Neural progenitor cell (in vitro differentiated cells): ENCODE data around the gene PNPLA5. TPM values are rescaled to one million over a fixed set of nuclear protein-coding genes. Genes with fewer than 3 reads are reported as not detected.

Experiments
- DNase-seq: peaks from one replicate; pipeline ENCODE4 v3.0.0-alpha.2; 2016; ENCODE audit warnings: low spot score
- H2AFZ ChIP-seq: fragments of 200-600 bp; sonication (generic); replicated peaks from 2 replicates; pipeline ENCODE4 v1.6.1; 2016; ENCODE audit warnings: antibody characterized with exemption
- H3F3A ChIP-seq: fragments of 200-600 bp; sonication (generic); 2 replicates; pipeline ENCODE4 v1.6.1; 2016; ENCODE audit warnings: antibody characterized with exemption, low read depth
- H3K27ac ChIP-seq: fragments of 200-600 bp; sonication (generic); 2 replicates; pipeline ENCODE4 v1.5.1; 2016; ENCODE audit warnings: mild to moderate bottlenecking
- H3K27me3 ChIP-seq: fragments of 200-600 bp; sonication (generic); 2 replicates; pipeline ENCODE4 v1.6.1; 2016; ENCODE audit warnings: mild to moderate bottlenecking, moderate library complexity
- H3K36me3 ChIP-seq: fragments of 200-600 bp; sonication (generic); 2 replicates; pipeline ENCODE4 v1.5.1; 2016
- H3K4me1 ChIP-seq: fragments of 200-600 bp; sonication (generic); 2 replicates; pipeline ENCODE4 v1.6.1; 2016; ENCODE audit warnings: mixed run types
- H3K4me2 ChIP-seq: fragments of 200-600 bp; sonication (generic); 2 replicates; pipeline ENCODE4 v1.6.1; 2016
- H3K4me3 ChIP-seq: fragments of 200-600 bp; sonication (generic); 2 replicates; pipeline ENCODE4 v1.5.1; 2016
- H3K79me2 ChIP-seq: fragments of 200-600 bp; sonication (generic); 2 replicates; pipeline ENCODE4 v1.6.1; 2016; ENCODE audit warnings: low read depth
- H3K9ac ChIP-seq: fragments of 200-600 bp; sonication (generic); 2 replicates; pipeline ENCODE4 v1.6.1; 2016
- H3K9me3 ChIP-seq: fragments of 200-600 bp; sonication (generic); 2 replicates; pipeline ENCODE4 v1.5.1; 2016; ENCODE audit warnings: low read depth
- H4K20me1 ChIP-seq: fragments of 200-600 bp; sonication (generic); 2 replicates; pipeline ENCODE4 v1.6.1; 2016; ENCODE audit warnings: low read depth
- H3K27ac Mint-ChIP-seq: 3 replicates; pipeline ENCODE4 v1.8.0; 2021; ENCODE audit warnings: mixed read lengths
- H3K27me3 Mint-ChIP-seq: 2 replicates; pipeline ENCODE4 v1.8.0; 2022; ENCODE audit warnings: low read depth, mild to moderate bottlenecking, inconsistent platforms, moderate library complexity, mixed read lengths; ENCODE audit not compliant: insufficient read depth
- H3K36me3 Mint-ChIP-seq: 3 replicates; pipeline ENCODE4 v1.8.0; 2021; ENCODE audit warnings: mixed read lengths
- H3K4me1 Mint-ChIP-seq: 3 replicates; pipeline ENCODE4 v1.8.0; 2021; ENCODE audit warnings: mixed read lengths
- H3K4me3 Mint-ChIP-seq: 3 replicates; pipeline ENCODE4 v1.8.0; 2021; ENCODE audit warnings: mild to moderate bottlenecking, moderate library complexity, mixed read lengths
- H3K9me3 Mint-ChIP-seq: 3 replicates; pipeline ENCODE4 v1.8.0; 2020; ENCODE audit warnings: mixed read lengths
- CTCF ChIP-seq: fragments of 200-600 bp; sonication (generic); IDR thresholded peaks from 2 replicates; pipeline ENCODE4 v1.5.1; 2017; ENCODE audit warnings: antibody characterized with exemption, mild to moderate bottlenecking
- EZH2 ChIP-seq: fragments of 200-600 bp; sonication (generic); IDR thresholded peaks from 2 replicates; pipeline ENCODE4 v1.6.1; 2017; ENCODE audit warnings: antibody characterized with exemption, mild to moderate bottlenecking, moderate library complexity
- EZH2phosphoT487 ChIP-seq: fragments of 200-600 bp; sonication (generic); IDR thresholded peaks from 2 replicates; pipeline ENCODE4 v1.6.1; 2017; ENCODE audit warnings: antibody characterized with exemption
- total RNA-seq: library from RNA; depleted of rRNA; stranded (reverse); fragments of >200 nt; gene quantifications from 2 replicates; pipeline ENCODE4 v1.2.3, GENCODE V29; 2015; ENCODE audit warnings: low replicate concordance

Gene PNPLA5
- total RNA-seq, 1 donor from 2014 or later = 0.11 TPM

GRCh38 chr22:43857367-43857766 is 34.4 kb downstream of the PNPLA5 start:
- Histone ChIP-seq H3K36me3 (no peaks in the 10 kb centered on the region), H3K9ac (no peak overlapping the region), H3K79me2 (peaks cover 85% of the 10 kb centered on the region), H3K9me3 (peaks cover 8% of the 10 kb centered on the region), H3K27me3 (no peaks in the 10 kb centered on the region), H4K20me1 (peaks cover 42% of the 10 kb centered on the region), H2AFZ (no peak overlapping the region), H3K4me1 (peaks cover 12% of the 10 kb centered on the region), H3F3A (peaks cover 5% of the 10 kb centered on the region), H3K4me3 (no peak overlapping the region), H3K4me2 (no peak overlapping the region), H3K27ac (no peak overlapping the region)
- Mint-ChIP-seq H3K4me3 (no peak overlapping the region), H3K36me3 (no peaks in the 10 kb centered on the region), H3K27me3 (peaks cover 2% of the 10 kb centered on the region), H3K9me3 (peaks cover 8% of the 10 kb centered on the region), H3K27ac (no peak overlapping the region), H3K4me1 (peaks cover 10% of the 10 kb centered on the region)
- DNase-seq = no peak
- TF ChIP-seq EZH2 (no peak), CTCF (no peak), EZH2phosphoT487 (no peak)

DNA sequence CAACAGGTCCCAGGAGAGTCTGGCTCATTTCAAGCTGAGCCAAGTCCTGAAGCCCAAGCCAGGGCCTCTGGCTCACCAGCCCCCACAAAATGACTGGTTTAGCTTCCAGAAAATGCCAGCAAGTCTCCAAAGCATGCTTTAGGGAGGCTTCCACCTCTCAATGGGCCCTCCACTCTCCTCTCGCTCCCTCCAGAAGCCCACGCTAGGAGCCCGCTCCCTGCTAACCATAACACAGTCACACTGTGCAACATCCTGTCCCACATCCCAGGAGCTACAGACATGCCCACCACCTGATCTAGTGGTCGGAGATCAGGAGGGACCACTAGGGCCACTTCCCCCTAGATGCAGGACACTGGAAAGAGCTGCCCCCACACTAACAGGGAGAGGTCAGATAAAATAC is 36.4 kb downstream of the PNPLA5 start:
- no peak for TF ChIP-seq EZH2
- no peak for TF ChIP-seq CTCF
- TF ChIP-seq EZH2phosphoT487 = no peak
- Histone ChIP-seq H2AFZ (no peak overlapping the region), H4K20me1 (peaks cover 46% of the 10 kb centered on the region), H3K27me3 (no peaks in the 10 kb centered on the region), H3K9ac (no peak overlapping the region), H3K4me2 (no peak overlapping the region), H3K9me3 (peaks cover 8% of the 10 kb centered on the region), H3K4me3 (no peak overlapping the region), H3F3A (no peaks in the 10 kb centered on the region), H3K79me2 (peaks cover 69% of the 10 kb centered on the region), H3K36me3 (no peaks in the 10 kb centered on the region), H3K27ac (no peak overlapping the region), H3K4me1 (no peaks in the 10 kb centered on the region)
- peaks cover 2% of the 10 kb centered on the region for H3K27me3 Mint-ChIP-seq
- peaks cover 8% of the 10 kb centered on the region for H3K9me3 Mint-ChIP-seq
- no peak overlapping the region for H3K27ac Mint-ChIP-seq
- H3K4me3 Mint-ChIP-seq = no peak overlapping the region
- no peaks in the 10 kb centered on the region for H3K36me3 Mint-ChIP-seq
- no peak for DNase-seq
- peaks cover 6% of the 10 kb centered on the region for H3K4me1 Mint-ChIP-seq

GRCh38 chr22:43854786-43855271 is 37.0 kb downstream of the PNPLA5 start:
- Histone ChIP-seq H3K9me3 (peaks cover 8% of the 10 kb centered on the region), H2AFZ (no peak overlapping the region), H3K27me3 (no peaks in the 10 kb centered on the region), H3K4me2 (no peak overlapping the region), H3K79me2 (peaks cover 63% of the 10 kb centered on the region), H3K36me3 (no peaks in the 10 kb centered on the region), H3K4me1 (no peaks in the 10 kb centered on the region), H3F3A (no peaks in the 10 kb centered on the region), H3K4me3 (no peak overlapping the region), H3K9ac (no peak overlapping the region), H3K27ac (no peak overlapping the region), H4K20me1 (peaks cover 44% of the 10 kb centered on the region)
- Mint-ChIP-seq H3K27me3 (peaks cover 2% of the 10 kb centered on the region), H3K36me3 (no peaks in the 10 kb centered on the region), H3K4me1 (peaks cover 6% of the 10 kb centered on the region), H3K27ac (no peak overlapping the region), H3K4me3 (no peak overlapping the region), H3K9me3 (peaks cover 8% of the 10 kb centered on the region)
- DNase-seq = no peak
- TF ChIP-seq EZH2 = no peak
- no peak for TF ChIP-seq CTCF
- no peak for TF ChIP-seq EZH2phosphoT487
